ENCODE measurements around the gene PPP1R14C. TPM values are rescaled to one million over a fixed set of nuclear protein-coding genes. Genes with fewer than 3 reads are reported as not detected.

PPP1R14C gene
- total RNA-seq, 1 experiment from 2014 or later: not detected

DNA sequence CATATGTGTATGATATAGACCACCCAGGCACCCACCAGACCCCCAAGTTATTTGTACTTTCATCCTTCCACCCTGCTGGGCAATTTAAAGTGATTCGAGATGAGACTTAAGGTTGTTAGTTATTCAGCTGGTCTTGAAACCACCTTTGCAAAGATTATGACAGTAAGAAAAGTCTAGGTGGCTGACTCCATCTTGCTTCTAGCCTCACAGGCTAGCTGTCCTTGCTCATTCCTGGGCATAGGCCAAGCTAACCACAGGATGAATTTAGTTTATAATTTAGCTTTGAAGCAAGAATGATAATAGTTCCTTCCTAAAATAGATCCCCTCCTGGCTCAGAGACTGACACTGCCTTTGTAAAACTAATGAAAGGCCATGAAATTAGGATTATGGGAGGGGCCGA, 154.0 kb downstream of the PPP1R14C start:
- DNase-seq (ENCODE audit: low spot score): no peak

DNA sequence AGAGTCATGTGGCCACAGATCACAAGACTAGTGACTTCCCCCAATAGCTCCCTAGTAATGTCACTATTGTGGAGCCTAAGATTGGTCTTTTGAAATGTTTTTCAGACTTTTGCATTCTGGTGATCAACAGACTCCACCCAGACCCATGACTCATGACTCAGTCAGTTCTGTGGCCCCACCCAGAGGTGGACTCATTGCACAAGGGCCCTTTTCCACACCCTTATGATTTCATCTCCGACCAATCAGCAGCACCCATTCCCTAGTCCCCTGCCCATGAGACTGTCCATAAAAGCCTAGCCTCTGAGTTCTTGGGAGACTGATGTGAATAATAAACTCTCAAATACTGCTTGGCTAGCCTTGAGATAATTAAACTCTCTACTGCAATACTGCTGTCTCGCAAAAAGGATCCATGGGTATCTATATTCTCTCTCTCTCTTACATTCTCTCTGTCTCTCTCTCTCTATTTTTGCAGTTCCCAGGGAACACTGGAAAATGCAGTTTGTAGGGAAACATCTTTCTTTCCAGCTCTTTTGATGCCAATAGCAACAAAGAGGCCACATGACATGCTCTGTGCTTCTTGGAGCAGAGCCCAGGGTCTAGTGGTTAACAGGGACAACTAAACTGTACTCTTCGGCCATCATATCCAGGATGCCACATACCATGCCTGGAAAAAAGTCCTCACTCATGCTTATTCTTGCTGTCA, 154.6 kb downstream of the PPP1R14C start:
- DNase-seq (ENCODE audit: low spot score): no peak

DNA sequence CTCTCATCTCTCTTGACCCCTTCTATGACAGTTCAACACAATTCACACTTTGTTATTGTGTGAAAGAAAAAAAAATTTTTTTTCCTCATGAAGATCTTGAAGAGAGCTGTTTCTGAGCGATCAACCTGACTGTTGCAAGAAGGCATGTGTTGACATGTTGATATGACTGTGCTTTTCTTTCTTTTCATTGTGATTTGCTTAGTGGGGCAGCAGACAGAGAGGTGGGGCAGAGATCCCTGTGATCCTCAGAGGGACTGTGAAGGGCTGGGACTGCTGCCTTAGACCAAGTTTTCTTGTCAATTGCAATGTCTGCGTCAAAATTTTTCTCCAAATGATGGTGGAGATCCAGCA, 155.2 kb downstream of the PPP1R14C start:
- no peak for DNase-seq (ENCODE audit: low spot score)

DNA sequence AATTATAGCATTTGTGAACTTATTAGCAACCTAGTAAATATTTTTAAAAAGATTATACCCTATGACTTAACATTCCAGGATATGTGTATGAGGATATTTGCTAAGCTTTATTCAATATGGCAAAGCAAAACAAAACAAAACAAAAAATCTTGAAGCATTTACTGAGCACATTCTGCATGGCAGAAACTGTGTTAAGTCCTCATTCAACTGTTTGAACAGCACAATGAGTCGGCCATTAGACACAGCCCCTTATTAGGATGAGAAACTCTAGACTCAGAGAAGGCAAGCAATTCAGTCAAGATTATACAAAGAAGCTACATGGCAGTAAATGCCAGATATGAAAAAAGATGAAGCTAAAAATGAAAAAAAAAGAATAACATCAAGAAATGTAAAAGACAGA, 155.8 kb downstream of the PPP1R14C start:
- DNase-seq (ENCODE audit: low spot score): no peak

Other genes starting within 250 kb of the PPP1R14C start
- gene RAET1E, start 244.9 kb upstream of the PPP1R14C start, total RNA-seq (2014; rRNA removed; shearing (Covaris generic)): not detected in 2 replicates
- not detected in 2 replicates for gene RAET1G, start 219.9 kb upstream of the PPP1R14C start, total RNA-seq (2014; rRNA removed; shearing (Covaris generic))
- gene ULBP2, start 201.0 kb upstream of the PPP1R14C start, total RNA-seq (2014; rRNA removed; shearing (Covaris generic)): 11.6 and 15.7 TPM in 2 replicates
- 3.4 and 3.9 TPM in 2 replicates for gene ULBP1, start 179.1 kb upstream of the PPP1R14C start, total RNA-seq (2014; rRNA removed; shearing (Covaris generic))
- 0.14 TPM in 1 of 2 replicates, not detected in the other for gene RAET1L, start 117.5 kb upstream of the PPP1R14C start, total RNA-seq (2014; rRNA removed; shearing (Covaris generic))
- 7.6 and 8.5 TPM in 2 replicates for gene ULBP3, start 73.9 kb upstream of the PPP1R14C start, total RNA-seq (2014; rRNA removed; shearing (Covaris generic))
- gene IYD, start 226.0 kb downstream of the PPP1R14C start, total RNA-seq (2014; rRNA removed; shearing (Covaris generic)): not detected in 2 replicates

All from H4 (cell line).